Measurements from ENCODE around the gene SATB1.

SATB1 gene

GRCh38 chr3:18401300-18401961 lies 23.7 kb downstream of the SATB1 start:
- DNase-seq (ENCODE audit: low spot score) = no peak

GRCh38 chr3:18398448-18398847 lies 26.7 kb downstream of the SATB1 start:
- DNase-seq (ENCODE audit: low spot score) = no peak

GRCh38 chr3:18396428-18396827 lies 28.7 kb downstream of the SATB1 start:
- no peak for DNase-seq (ENCODE audit: low spot score)

- DNase-seq (ENCODE audit: low spot score) = no peak
These were observed 30.6 kb downstream of the SATB1 start for GRCh38 chr3:18394384-18394995.

- DNase-seq (ENCODE audit: low spot score) = no peak
These were observed 31.2 kb downstream of the SATB1 start for GRCh38 chr3:18393906-18394305.

GRCh38 chr3:18390024-18390660 lies 35.0 kb downstream of the SATB1 start:
- no peak for DNase-seq (ENCODE audit: low spot score)

GRCh38 chr3:18389108-18389733 lies 35.9 kb downstream of the SATB1 start:
- DNase-seq (ENCODE audit: low spot score) = peak; percentile 47

- DNase-seq (ENCODE audit: low spot score) = no peak
These were observed 38.8 kb downstream of the SATB1 start for GRCh38 chr3:18386274-18386890.

GRCh38 chr3:18385706-18386105 lies 39.4 kb downstream of the SATB1 start:
- no peak for DNase-seq (ENCODE audit: low spot score)

GRCh38 chr3:18382760-18383369 lies 42.3 kb downstream of the SATB1 start:
- no peak for DNase-seq (ENCODE audit: low spot score)

GRCh38 chr3:18379647-18380046 lies 45.5 kb downstream of the SATB1 start:
- no peak for DNase-seq (ENCODE audit: low spot score)

- DNase-seq (ENCODE audit: low spot score) = no peak
These were observed 46.9 kb downstream of the SATB1 start for GRCh38 chr3:18378218-18378617.

- no peak for DNase-seq (ENCODE audit: low spot score)
These were observed 48.5 kb downstream of the SATB1 start for GRCh38 chr3:18376682-18377081.

GRCh38 chr3:18372786-18373405 lies 52.2 kb downstream of the SATB1 start:
- no peak for DNase-seq (ENCODE audit: low spot score)

- no peak for DNase-seq (ENCODE audit: low spot score)
These were observed 54.5 kb downstream of the SATB1 start for GRCh38 chr3:18370672-18371071.

GRCh38 chr3:18369551-18370185 lies 55.5 kb downstream of the SATB1 start:
- no peak for DNase-seq (ENCODE audit: low spot score)

- no peak for DNase-seq (ENCODE audit: low spot score)
These were observed 58.9 kb downstream of the SATB1 start for GRCh38 chr3:18366258-18366657.

- DNase-seq (ENCODE audit: low spot score) = no peak
These were observed 61.8 kb downstream of the SATB1 start for GRCh38 chr3:18363338-18363737.

- no peak for DNase-seq (ENCODE audit: low spot score)
These were observed 67.4 kb downstream of the SATB1 start for GRCh38 chr3:18357747-18358146.

- no peak for DNase-seq (ENCODE audit: low spot score)
These were observed 69.3 kb downstream of the SATB1 start for GRCh38 chr3:18355832-18356231.

- DNase-seq (ENCODE audit: low spot score) = no peak
These were observed 70.4 kb downstream of the SATB1 start for GRCh38 chr3:18354701-18355100.
